Neural progenitor cell (in vitro differentiated cells): ENCODE results near the gene TUBB.

ENCODE experiments used
- EZH2 ChIP-seq: fragments of 200-600 bp; sonication (generic); IDR thresholded peaks from 2 replicates; pipeline ENCODE4 v1.6.1; 2017; ENCODE audit warnings: antibody characterized with exemption, mild to moderate bottlenecking, moderate library complexity
- TF ChIP-seq, protein P1 (sequence below): fragments of 200-600 bp; sonication (generic); IDR thresholded peaks from 2 replicates; pipeline ENCODE4 v1.5.1; 2017; ENCODE audit warnings: antibody characterized with exemption, mild to moderate bottlenecking

DNA sequence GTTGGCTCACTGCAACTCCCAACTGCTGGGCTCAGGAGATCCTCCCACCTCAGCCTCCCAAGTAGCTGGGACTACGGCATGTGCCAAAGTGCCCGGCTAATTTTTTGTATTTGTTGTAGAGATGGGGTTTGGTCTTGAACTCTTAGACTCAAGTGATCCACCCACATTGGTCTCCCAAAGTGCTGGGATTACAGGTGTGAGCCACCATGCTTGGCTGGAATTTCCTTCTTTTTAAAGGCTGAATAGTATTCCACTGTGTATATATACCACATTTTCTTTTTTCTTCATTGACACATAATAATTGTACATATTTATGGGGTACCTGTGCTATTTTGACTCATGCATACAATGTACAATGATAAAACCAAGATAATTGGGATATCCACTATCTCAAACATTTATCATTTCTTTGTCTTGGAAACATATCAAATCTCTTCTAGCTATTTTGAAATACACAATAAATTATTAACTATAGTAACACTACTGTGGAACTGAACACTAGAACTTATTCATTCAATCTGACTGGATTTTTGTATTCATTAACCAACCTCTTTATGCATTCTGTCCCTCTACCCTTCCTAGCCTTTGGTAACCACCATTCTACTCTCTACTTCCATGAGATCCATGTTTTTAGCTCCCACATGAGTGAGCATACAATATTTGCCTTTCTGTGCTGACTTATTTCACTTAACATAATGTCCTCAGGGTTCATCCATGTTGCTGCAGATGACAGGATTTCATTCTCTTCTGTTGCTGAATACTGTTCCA, 10.9 kb upstream of the TUBB start:
- TF ChIP-seq, protein P1, sequence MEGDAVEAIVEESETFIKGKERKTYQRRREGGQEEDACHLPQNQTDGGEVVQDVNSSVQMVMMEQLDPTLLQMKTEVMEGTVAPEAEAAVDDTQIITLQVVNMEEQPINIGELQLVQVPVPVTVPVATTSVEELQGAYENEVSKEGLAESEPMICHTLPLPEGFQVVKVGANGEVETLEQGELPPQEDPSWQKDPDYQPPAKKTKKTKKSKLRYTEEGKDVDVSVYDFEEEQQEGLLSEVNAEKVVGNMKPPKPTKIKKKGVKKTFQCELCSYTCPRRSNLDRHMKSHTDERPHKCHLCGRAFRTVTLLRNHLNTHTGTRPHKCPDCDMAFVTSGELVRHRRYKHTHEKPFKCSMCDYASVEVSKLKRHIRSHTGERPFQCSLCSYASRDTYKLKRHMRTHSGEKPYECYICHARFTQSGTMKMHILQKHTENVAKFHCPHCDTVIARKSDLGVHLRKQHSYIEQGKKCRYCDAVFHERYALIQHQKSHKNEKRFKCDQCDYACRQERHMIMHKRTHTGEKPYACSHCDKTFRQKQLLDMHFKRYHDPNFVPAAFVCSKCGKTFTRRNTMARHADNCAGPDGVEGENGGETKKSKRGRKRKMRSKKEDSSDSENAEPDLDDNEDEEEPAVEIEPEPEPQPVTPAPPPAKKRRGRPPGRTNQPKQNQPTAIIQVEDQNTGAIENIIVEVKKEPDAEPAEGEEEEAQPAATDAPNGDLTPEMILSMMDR = no peak
- no peak for TF ChIP-seq EZH2
